Neural crest cell (in vitro differentiated cells): Measurements from ENCODE around the gene TEKTIP1. TPM values are rescaled to one million over a fixed set of nuclear protein-coding genes. Genes with fewer than 3 reads are reported as not detected.

ENCODE experiments used
- DNase-seq: peaks from one replicate; pipeline ENCODE4 v3.0.0; 2021; ENCODE audit warnings: low read depth, mixed read lengths, low spot score
- H3K27ac Mint-ChIP-seq: one replicate; pipeline ENCODE4 v1.8.0; 2021; ENCODE audit warnings: mild to moderate bottlenecking, mixed read lengths; ENCODE audit not compliant: unreplicated experiment
- H3K27me3 Mint-ChIP-seq: 2 replicates; pipeline ENCODE4 v1.8.0; 2021; ENCODE audit warnings: low read depth, mild to moderate bottlenecking, mixed read lengths
- H3K36me3 Mint-ChIP-seq: 2 replicates; pipeline ENCODE4 v1.8.0; 2021; ENCODE audit warnings: low read depth, mild to moderate bottlenecking, mixed read lengths
- H3K4me1 Mint-ChIP-seq: 2 replicates; pipeline ENCODE4 v1.8.0; 2021; ENCODE audit warnings: mixed read lengths
- H3K4me3 Mint-ChIP-seq: one replicate; pipeline ENCODE4 v1.8.0; 2021; ENCODE audit warnings: mild to moderate bottlenecking, mixed read lengths
- H3K9me3 Mint-ChIP-seq: 2 replicates; pipeline ENCODE4 v1.8.0; 2021; ENCODE audit warnings: mixed read lengths
- total RNA-seq: library from RNA; stranded (reverse); gene quantifications from 2 replicates; pipeline ENCODE4 v1.2.1, GENCODE V29; 2021
- TF ChIP-seq, protein P1 (sequence below): fragments of 200-600 bp; sonication (generic); conservative IDR thresholded peaks from 2 replicates; pipeline ENCODE4 v1.5.0; 2021; ENCODE audit warnings: antibody characterized with exemption, mild to moderate bottlenecking

Gene TEKTIP1
- total RNA-seq, 1 donor from 2014 or later, result 2.0 TPM

DNA sequence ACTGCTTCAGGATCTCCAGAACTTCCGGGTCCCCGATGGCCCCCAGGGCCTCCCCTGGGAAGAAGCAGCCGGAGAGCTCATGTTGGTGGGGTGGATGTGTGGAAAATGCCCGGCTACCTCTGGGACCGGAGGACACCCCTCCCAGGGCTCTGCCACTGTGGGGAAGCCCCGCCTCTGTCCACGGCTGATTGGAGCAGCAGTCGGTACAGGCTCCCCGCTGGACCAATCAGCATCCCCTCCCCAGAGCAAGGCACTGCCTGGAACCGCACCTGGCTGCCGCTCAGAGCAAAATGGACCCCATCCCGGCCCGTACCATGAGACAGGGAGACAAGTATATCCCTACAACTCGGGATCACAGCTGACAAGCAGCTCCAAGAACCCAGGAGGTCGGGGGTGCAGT is 44.9 kb upstream of the TEKTIP1 start:
- Mint-ChIP-seq H3K4me3 (no peak overlapping the region), H3K27ac (no peak overlapping the region), H3K27me3 (no peaks in the 10 kb centered on the region), H3K4me1 (peaks cover under 1% of the 10 kb centered on the region), H3K9me3 (no peaks in the 10 kb centered on the region), H3K36me3 (peaks cover 5% of the 10 kb centered on the region)
- no peak for DNase-seq
- TF ChIP-seq, protein P1, sequence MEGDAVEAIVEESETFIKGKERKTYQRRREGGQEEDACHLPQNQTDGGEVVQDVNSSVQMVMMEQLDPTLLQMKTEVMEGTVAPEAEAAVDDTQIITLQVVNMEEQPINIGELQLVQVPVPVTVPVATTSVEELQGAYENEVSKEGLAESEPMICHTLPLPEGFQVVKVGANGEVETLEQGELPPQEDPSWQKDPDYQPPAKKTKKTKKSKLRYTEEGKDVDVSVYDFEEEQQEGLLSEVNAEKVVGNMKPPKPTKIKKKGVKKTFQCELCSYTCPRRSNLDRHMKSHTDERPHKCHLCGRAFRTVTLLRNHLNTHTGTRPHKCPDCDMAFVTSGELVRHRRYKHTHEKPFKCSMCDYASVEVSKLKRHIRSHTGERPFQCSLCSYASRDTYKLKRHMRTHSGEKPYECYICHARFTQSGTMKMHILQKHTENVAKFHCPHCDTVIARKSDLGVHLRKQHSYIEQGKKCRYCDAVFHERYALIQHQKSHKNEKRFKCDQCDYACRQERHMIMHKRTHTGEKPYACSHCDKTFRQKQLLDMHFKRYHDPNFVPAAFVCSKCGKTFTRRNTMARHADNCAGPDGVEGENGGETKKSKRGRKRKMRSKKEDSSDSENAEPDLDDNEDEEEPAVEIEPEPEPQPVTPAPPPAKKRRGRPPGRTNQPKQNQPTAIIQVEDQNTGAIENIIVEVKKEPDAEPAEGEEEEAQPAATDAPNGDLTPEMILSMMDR, result no peak

DNA sequence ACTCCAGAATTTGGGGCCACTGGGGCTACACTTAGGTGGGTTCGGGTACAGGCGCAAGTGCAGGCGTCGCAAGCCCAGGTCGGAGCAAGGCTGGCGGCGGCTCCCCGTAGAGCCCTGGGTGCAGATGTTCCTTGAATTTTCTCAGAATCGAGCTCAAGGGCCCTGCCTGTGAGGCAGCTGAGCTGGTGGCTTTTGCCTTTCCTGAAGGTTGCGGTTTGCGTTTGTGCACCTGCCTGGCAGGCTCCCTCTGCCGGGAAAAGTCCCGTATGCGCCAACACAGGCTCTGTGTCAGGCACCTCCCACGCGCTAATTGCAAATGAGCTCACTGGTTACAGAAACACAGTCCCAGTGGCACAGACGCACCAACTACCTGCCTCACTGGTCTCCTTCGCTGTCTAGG is 44.4 kb upstream of the TEKTIP1 start:
- Mint-ChIP-seq H3K27me3 (no peaks in the 10 kb centered on the region), H3K36me3 (peaks cover 5% of the 10 kb centered on the region), H3K4me1 (peaks cover 3% of the 10 kb centered on the region), H3K27ac (no peak overlapping the region), H3K9me3 (no peaks in the 10 kb centered on the region), H3K4me3 (no peak overlapping the region)
- no peak for DNase-seq
- TF ChIP-seq, protein P1, result no peak

DNA sequence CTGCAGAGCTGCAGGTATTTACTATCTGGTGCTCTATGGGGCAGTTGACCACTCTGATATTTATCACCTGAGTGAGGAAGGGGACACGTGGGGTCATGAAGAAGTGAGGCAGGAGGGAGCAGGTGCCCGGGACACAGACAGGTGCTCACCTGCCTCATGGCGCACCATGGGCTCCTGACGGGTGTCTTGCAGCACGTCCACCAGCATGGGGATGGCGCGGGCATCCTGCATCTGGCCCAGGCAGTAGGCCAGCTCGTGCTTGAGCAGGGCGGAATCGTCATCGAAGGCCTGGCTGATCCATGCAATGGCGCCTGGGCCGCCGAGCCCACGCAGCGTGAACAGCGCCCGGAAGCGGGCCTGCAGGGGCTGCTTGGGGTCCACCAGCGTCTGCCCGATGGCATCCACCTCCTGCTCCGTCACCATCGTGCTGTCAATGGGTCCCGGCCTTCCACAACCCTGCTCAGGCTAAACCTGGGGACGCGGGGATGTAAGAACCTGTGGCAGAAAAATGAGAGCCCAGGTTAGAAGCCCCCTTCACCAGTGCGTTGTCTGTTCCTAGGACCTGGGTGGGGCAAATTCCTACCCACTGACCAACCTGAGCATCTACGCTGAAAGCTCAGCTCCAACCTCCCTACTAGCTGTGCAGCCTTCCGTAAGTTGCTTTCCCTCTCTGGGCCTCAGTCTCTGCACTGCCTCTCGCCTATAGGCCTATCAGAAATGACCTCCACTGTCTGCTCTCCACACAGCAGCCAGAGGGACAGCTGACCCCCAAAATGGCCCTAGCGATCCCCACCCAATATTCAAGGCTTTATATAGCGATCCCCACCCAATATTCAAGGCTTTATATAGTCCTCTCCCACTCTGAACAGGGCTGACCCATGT is 42.3 kb upstream of the TEKTIP1 start:
- peaks cover 8% of the 10 kb centered on the region for H3K4me1 Mint-ChIP-seq
- no peaks in the 10 kb centered on the region for H3K27me3 Mint-ChIP-seq
- H3K27ac Mint-ChIP-seq, result no peak overlapping the region
- H3K4me3 Mint-ChIP-seq, result peak overlapping the region; percentile 56
- no peak for DNase-seq
- peaks cover 5% of the 10 kb centered on the region for H3K36me3 Mint-ChIP-seq
- H3K9me3 Mint-ChIP-seq, result no peaks in the 10 kb centered on the region
- TF ChIP-seq, protein P1, result no peak

DNA sequence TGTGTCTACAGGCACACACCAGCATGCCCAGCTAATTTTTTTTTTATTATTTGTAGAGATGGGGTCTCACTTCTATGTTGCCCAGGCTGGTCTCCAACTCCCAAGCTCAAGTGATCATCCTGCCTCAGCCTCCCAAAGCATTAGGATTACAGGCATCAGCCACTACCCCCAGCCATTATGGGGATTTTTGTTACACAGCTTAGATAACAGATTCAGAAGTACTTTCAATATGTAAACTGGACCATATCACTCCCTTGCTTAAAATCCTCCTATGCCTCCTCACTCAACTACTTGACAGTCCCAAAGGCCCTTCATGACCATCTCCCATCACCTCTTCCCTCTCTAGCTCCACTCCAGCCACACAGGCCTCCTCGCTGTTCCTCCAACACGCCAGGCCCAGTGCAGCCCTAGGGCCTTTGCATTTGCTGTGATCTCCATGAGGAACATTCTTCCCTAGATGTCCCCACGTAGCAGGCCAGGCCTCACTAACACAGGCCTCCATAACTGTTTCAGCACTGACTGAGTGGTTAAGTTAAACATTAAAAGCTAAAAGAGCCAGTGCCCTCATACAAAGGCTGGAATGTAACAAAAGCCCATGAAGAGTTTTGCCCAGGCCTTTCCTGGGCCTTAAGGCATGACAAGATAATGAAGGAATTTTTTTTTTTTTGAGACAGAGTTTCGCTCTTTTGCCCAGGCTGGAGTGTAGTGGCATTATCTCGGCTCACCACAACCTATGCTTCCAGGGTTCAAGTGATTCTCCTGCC is 41.0 kb upstream of the TEKTIP1 start:
- Mint-ChIP-seq H3K9me3 (no peaks in the 10 kb centered on the region), H3K4me3 (peak overlapping the region; percentile 75), H3K27me3 (no peaks in the 10 kb centered on the region), H3K36me3 (peaks cover 3% of the 10 kb centered on the region), H3K4me1 (peaks cover 8% of the 10 kb centered on the region), H3K27ac (peak overlapping the region; percentile 89)
- DNase-seq, result no peak
- TF ChIP-seq, protein P1, result no peak

DNA sequence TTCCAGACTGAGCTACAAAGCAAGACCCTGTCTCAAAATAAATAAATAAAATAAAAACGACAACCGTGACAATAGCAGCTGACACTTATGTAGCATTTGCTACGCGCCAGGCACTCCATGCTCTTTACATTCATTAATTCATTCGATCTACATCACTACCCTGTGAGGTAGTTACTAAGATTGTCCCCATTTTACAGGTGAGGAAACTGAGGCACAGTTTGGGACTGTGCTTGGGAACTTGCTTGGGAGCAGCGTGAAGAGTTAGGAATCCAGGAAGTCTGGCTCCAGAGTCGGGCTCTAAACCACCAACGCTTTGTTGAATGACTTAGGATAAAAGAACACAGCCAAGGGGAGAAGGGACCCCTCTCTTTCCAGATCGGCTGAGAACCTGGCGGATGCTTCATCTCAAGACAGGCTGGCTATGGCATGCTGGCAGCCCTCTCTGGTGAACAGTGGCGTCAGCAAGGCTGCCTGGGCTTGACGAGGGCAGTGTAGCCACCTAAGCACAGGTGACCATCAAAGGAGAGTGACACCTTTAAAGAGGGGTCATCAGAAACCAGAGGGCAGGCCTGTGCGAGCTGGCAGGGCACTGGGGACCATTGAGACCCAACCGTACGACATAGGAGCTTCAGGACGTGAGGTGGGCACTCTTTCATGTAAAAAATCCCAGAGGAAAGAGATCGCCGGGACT is 39.1 kb upstream of the TEKTIP1 start:
- peak overlapping the region; percentile 86 for H3K4me3 Mint-ChIP-seq
- H3K9me3 Mint-ChIP-seq, result no peaks in the 10 kb centered on the region
- H3K36me3 Mint-ChIP-seq, result peaks cover 3% of the 10 kb centered on the region
- H3K27ac Mint-ChIP-seq, result peak overlapping the region; percentile 99
- H3K4me1 Mint-ChIP-seq, result peaks cover 13% of the 10 kb centered on the region
- TF ChIP-seq, protein P1, result no peak
- H3K27me3 Mint-ChIP-seq, result no peaks in the 10 kb centered on the region
- DNase-seq, result no peak
